Muscle layer of duodenum (tissue), 2 donors: ENCODE data around the gene KCNC4.

Experiments
- H3K27ac ChIP-seq: one replicate; pipeline ENCODE4 v1.7.0; 2013; ENCODE audit warnings: mild to moderate bottlenecking, low read length
- H3K27me3 ChIP-seq: one replicate; pipeline ENCODE4 v1.7.0; 2013; ENCODE audit warnings: low read depth, mild to moderate bottlenecking, control low read depth, low read length
- H3K36me3 ChIP-seq, 2 donors: one replicate each; pipeline ENCODE4 v1.7.0; 2013; ENCODE audit warnings: low read length in 2 of 2, control low read depth in 1 of 2, mild to moderate bottlenecking in 1 of 2; ENCODE audit not compliant: insufficient read depth in 2 of 2, control insufficient read depth in 1 of 2
- H3K4me1 ChIP-seq, 2 donors: one replicate each; pipeline ENCODE4 v1.7.0; 2013; ENCODE audit warnings: low read length in 2 of 2, mild to moderate bottlenecking in 2 of 2, control low read depth in 1 of 2, moderate library complexity in 1 of 2; ENCODE audit not compliant: insufficient read depth in 2 of 2, control insufficient read depth in 1 of 2
- H3K4me3 ChIP-seq, 2 donors: one replicate each; pipeline ENCODE4 v1.7.0; 2013; ENCODE audit warnings: low read length in 2 of 2, low read depth in 1 of 2, mild to moderate bottlenecking in 1 of 2
- H3K9me3 ChIP-seq, 2 donors: one replicate each; pipeline ENCODE4 v1.7.0; 2013; ENCODE audit warnings: low read length in 2 of 2, control low read depth in 1 of 2, mild to moderate bottlenecking in 1 of 2; ENCODE audit not compliant: control insufficient read depth in 1 of 2
- donor health status: healthy.

Gene KCNC4

GRCh38 chr1:110205156-110205555, 5.0 kb upstream of the KCNC4 start:
- Histone ChIP-seq H3K36me3 (no peaks in the 10 kb centered on the region), H3K27ac (no peak overlapping the region), H3K27me3 (no peaks in the 10 kb centered on the region), H3K4me3 (no peak overlapping the region), H3K4me1 (peaks cover 0 to 3% of the 10 kb centered on the region in 2 donors), H3K9me3 (no peaks in the 10 kb centered on the region)

DNA sequence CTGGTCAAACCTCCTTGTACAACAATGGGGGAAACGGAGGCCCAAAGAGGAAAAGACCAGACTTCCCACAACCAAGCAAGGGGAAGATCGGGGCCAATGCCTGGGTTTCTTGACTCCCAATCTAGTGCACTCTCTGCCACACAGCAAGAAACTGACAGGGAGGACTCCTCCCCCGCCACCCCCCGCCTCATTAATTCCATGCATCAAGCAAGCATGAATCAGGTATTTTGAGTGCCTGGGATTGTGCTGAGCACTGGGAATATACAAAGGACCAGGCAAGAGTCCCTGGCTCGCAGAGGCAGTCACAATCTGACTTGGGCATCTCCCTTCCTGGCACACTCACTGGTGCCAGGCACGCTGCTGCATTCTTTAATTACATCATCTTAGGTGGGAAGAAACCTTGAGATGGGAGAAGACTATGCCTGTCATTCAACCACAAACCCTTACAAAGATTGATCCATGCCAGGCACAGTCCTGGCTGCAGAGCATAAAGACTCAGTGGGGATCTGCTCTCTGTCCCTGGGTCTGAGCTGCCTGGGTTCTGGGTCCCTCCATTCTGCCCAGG, 4.4 kb upstream of the KCNC4 start:
- no peak overlapping the region for H3K4me3 ChIP-seq
- H3K27ac ChIP-seq, result no peak overlapping the region
- no peaks in the 10 kb centered on the region for H3K36me3 ChIP-seq
- peaks cover 0 to 3% of the 10 kb centered on the region in 2 donors for H3K4me1 ChIP-seq
- H3K27me3 ChIP-seq, result no peaks in the 10 kb centered on the region
- H3K9me3 ChIP-seq, result no peaks in the 10 kb centered on the region

DNA sequence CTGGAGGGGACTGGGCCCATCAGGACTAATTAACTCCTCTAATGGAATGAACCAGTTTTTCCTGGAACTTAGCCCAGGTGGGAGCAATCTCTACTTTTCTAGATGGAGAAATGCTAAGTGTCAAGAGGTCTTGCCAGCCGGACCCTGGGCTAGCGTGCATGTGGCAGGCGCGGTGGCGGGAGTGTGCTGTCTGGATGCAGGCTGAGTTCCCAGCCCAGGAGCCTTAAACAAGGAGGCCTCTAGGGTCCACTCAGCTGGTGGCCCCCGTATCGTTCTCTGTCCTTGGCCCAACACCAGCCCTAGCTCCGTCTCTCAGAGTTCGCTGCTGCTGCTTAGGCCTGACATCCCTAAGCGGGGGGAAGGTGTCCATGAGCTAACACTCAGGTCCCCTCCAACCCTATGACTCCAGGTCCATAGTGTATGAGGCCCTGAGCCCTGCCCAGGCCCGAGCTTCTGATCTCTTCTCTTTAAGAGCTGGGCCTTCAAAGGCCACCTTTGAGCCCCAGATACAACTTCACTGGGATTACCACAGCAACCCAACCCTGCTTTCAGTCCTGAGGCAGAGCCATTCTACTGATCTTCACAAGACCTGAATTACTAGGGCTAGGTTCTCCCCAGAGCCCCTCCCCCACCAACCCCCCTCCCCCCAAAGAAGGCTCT, 3.7 kb upstream of the KCNC4 start:
- no peaks in the 10 kb centered on the region for H3K9me3 ChIP-seq
- no peak overlapping the region for H3K4me3 ChIP-seq
- no peaks in the 10 kb centered on the region for H3K27me3 ChIP-seq
- H3K4me1 ChIP-seq, result peaks cover 0 to 6% of the 10 kb centered on the region in 2 donors
- no peaks in the 10 kb centered on the region for H3K36me3 ChIP-seq
- H3K27ac ChIP-seq, result no peak overlapping the region

DNA sequence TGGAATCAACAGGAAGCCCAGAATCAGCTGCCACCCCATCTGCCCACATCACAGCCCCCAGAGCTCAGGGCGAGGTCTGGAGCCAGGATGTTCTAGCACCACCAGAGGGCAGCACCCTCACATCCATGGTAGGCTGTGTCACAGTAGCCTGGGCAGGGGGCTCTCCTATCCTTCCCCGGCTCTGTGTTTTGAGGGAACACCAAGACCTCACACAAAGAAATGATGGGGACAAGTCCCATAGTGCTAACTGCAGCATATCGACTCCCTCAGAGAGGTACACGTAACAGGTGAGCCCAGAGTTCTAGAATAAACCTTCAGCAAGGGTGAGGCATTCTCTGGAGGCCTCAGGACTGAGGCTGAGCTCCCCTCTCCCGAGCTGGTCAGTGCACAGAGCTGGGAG, 2.3 kb upstream of the KCNC4 start:
- peaks cover 0 to 17% of the 10 kb centered on the region in 2 donors for H3K4me1 ChIP-seq
- H3K27me3 ChIP-seq, result no peaks in the 10 kb centered on the region
- H3K9me3 ChIP-seq, result no peaks in the 10 kb centered on the region
- no peak overlapping the region for H3K27ac ChIP-seq
- no peaks in the 10 kb centered on the region for H3K36me3 ChIP-seq
- no peak overlapping the region for H3K4me3 ChIP-seq

DNA sequence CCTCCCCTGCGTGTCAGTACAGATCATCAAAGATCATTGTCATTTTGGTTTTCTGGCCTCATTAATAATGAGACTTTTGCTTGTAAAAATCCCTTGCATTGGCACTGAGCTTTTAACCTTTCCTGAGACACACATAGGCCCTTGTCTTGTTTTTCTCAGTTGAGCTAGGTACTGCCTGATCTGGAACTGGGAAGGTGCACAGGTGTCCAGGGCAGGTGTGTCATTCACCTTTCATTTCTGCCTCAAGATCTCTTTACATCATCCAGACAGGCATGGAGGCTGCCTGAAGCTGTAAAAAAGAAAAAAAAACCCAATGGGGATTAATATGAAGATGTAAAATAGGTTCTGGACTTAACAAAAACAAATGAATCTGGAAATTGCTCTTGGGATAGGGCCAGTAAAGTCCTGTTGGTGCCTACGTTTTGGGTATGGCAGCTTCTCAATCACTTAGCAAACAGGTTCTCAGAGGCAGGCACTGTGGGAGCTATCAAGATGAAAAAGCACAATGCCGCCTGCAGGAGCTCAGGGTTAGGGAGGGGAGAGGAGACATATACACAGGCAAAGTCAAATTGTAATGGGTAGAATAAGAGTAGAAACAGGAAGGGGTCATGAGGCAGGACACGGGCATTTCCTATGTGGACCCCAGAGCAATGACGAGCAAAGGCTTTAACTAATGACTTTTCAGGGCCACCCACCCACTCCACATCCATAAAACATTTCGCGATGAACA, 1.0 kb upstream of the KCNC4 start:
- Histone ChIP-seq H3K4me1 (peaks cover 0 to 17% of the 10 kb centered on the region in 2 donors), H3K9me3 (no peaks in the 10 kb centered on the region), H3K27ac (peak overlapping the region; percentile 23), H3K36me3 (no peaks in the 10 kb centered on the region), H3K4me3 (peak overlapping the region; percentile 64 to 72), H3K27me3 (no peaks in the 10 kb centered on the region)

DNA sequence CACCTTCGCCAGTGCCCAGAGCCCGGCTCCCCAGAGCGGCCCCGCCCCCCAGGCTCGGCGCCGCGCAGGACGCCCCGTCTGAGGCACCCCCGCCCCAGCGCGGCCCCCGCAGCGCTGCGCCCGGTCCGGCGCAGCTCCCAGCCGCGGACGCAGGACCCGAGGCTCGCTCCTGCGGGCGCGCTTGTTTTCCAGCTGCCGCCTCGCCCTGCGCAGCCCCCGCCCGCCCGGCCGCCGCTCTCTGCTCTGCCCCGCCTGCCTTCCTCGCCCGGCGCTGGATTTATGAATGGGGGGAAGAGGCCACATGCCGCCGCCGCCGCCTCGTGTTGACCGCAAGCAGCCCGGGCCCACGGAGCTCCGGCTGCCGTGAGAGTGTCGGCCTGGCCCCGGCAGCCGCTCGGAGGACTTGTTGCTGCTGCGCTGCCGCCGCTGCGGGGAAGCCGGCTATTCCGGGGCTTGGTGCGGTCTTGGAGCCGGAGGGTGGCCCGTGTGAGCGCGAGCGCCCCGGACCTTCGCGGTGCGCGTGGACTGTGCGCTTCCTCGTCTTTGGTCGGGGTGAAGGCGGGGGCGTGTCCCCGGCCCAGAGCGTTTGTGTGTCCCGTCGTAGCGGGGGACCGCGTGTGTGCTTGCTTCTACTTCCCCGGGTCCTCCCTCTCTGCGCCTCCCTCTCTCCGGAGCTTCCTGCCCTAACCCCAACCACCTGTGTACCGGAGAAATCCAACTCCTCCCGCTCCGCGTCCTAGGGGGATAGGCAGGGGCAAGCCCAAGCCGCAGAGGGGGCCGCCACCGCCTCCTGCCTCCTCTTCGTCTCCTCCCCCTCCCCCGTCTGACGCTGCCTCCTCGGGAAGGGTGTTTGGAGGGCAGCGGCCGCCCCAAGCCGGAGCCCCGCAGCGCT, 736 bp downstream of the KCNC4 start:
- no peaks in the 10 kb centered on the region for H3K9me3 ChIP-seq
- no peaks in the 10 kb centered on the region for H3K36me3 ChIP-seq
- H3K4me1 ChIP-seq, result peaks cover 0 to 18% of the 10 kb centered on the region in 2 donors
- no peak overlapping the region for H3K27ac ChIP-seq
- H3K4me3 ChIP-seq, result peak overlapping the region; percentile 44 to 72
- no peaks in the 10 kb centered on the region for H3K27me3 ChIP-seq

DNA sequence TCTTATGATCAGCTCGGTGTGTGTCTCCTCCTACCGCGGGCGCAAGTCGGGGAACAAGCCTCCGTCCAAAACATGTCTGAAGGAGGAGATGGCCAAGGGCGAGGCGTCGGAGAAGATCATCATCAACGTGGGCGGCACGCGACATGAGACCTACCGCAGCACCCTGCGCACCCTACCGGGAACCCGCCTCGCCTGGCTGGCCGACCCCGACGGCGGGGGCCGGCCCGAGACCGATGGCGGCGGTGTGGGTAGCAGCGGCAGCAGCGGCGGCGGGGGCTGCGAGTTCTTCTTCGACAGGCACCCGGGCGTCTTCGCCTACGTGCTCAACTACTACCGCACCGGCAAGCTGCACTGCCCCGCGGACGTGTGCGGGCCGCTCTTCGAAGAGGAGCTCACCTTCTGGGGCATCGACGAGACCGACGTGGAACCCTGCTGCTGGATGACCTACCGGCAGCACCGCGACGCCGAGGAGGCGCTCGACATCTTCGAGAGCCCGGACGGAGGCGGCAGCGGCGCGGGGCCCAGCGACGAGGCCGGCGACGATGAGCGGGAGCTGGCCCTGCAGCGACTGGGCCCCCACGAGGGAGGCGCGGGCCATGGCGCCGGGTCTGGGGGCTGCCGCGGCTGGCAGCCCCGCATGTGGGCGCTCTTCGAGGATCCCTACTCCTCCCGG, 1.5 kb downstream of the KCNC4 start:
- Histone ChIP-seq H3K27ac (no peak overlapping the region), H3K27me3 (no peaks in the 10 kb centered on the region), H3K4me1 (peaks cover 0 to 18% of the 10 kb centered on the region in 2 donors), H3K4me3 (peak overlapping the region; percentile 44 to 72), H3K9me3 (no peaks in the 10 kb centered on the region), H3K36me3 (no peaks in the 10 kb centered on the region)

DNA sequence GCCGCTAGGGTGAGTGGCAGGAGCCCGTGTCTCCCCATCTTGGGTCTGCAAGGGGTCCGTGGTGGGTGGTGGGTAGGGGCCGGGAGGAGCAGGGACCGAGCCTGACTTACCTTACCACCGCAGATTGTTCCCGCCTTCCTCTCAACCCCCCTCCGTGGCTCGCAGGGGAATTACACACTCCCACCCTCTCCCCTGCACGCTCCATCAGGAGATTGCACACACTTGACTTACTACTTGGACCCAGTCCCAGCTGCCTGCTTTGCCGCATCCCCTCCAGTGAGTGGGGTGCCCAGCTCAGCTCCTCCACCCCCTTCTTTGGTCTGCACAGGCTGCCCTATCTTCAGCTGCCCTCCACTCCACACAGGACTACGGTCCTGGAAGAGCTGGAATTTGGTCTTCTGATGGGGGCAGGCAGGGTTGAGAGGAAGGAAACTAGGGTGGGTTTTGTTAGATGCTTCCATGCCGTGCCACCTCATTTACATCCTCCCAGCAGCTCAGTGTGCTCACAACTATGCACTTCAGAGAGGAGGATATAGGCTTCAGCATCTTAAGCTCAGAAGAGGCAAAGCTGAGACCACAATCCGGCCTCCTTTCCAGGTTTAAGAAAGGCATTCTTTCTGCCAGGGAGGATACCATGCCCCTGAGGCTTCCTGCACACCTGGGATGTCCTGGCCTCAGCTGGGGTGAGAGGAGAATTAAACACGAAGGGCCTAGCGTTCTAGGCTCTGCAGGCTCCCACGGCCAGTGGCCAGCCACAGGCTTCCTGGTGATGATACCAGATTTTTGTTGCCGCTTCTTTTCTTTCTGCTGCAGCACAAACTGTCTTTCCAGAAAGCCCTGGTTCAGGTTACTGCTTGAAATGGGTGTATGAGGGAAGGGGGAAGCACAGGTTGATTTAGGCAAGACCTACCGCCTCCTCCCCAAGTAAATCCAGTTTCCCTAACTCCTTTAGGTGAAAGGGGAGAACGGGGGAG, 2.3 kb downstream of the KCNC4 start:
- H3K9me3 ChIP-seq, result no peaks in the 10 kb centered on the region
- no peaks in the 10 kb centered on the region for H3K27me3 ChIP-seq
- peaks cover 0 to 18% of the 10 kb centered on the region in 2 donors for H3K4me1 ChIP-seq
- H3K36me3 ChIP-seq, result no peaks in the 10 kb centered on the region
- peak overlapping the region; percentile 7 to 72 for H3K4me3 ChIP-seq
- H3K27ac ChIP-seq, result no peak overlapping the region

- Histone ChIP-seq H3K4me3 (no peak overlapping the region), H3K36me3 (no peaks in the 10 kb centered on the region), H3K9me3 (no peaks in the 10 kb centered on the region), H3K4me1 (peaks cover 0 to 18% of the 10 kb centered on the region in 2 donors), H3K27ac (no peak overlapping the region), H3K27me3 (no peaks in the 10 kb centered on the region)
Measured at GRCh38 chr1:110213143-110213540, 3.0 kb downstream of the KCNC4 start.
